ENCODE data around the gene DNM2. TPM values are rescaled to one million over a fixed set of nuclear protein-coding genes. Genes with fewer than 3 reads are reported as not detected.

DNM2 gene
- total RNA-seq, 3 donors from 2014 or later, result 318 to 602 (median 562) TPM

- TF ChIP-seq, protein P1, sequence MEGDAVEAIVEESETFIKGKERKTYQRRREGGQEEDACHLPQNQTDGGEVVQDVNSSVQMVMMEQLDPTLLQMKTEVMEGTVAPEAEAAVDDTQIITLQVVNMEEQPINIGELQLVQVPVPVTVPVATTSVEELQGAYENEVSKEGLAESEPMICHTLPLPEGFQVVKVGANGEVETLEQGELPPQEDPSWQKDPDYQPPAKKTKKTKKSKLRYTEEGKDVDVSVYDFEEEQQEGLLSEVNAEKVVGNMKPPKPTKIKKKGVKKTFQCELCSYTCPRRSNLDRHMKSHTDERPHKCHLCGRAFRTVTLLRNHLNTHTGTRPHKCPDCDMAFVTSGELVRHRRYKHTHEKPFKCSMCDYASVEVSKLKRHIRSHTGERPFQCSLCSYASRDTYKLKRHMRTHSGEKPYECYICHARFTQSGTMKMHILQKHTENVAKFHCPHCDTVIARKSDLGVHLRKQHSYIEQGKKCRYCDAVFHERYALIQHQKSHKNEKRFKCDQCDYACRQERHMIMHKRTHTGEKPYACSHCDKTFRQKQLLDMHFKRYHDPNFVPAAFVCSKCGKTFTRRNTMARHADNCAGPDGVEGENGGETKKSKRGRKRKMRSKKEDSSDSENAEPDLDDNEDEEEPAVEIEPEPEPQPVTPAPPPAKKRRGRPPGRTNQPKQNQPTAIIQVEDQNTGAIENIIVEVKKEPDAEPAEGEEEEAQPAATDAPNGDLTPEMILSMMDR (IDR thresholded peaks at IDR 0.05), result no peak
- Histone ChIP-seq H3K9me3 (no peaks in the 10 kb centered on the region), H3K4me1 (ENCODE audit: low read depth) (peaks cover 63% of the 10 kb centered on the region), H3K36me3 (ENCODE audit: low read depth) (no peaks in the 10 kb centered on the region), H3K4me3 (no peak overlapping the region)
- ATAC-seq (peak; percentile 51), DNase-seq (peak; percentile 81 to 89 (median 87))
- intact Hi-C loops (cut with DNase I, micrococcal nuclease), result no loop called here
Observed at GRCh38 chr19:10749435-10750384, 31.8 kb downstream of the DNM2 start.

DNA sequence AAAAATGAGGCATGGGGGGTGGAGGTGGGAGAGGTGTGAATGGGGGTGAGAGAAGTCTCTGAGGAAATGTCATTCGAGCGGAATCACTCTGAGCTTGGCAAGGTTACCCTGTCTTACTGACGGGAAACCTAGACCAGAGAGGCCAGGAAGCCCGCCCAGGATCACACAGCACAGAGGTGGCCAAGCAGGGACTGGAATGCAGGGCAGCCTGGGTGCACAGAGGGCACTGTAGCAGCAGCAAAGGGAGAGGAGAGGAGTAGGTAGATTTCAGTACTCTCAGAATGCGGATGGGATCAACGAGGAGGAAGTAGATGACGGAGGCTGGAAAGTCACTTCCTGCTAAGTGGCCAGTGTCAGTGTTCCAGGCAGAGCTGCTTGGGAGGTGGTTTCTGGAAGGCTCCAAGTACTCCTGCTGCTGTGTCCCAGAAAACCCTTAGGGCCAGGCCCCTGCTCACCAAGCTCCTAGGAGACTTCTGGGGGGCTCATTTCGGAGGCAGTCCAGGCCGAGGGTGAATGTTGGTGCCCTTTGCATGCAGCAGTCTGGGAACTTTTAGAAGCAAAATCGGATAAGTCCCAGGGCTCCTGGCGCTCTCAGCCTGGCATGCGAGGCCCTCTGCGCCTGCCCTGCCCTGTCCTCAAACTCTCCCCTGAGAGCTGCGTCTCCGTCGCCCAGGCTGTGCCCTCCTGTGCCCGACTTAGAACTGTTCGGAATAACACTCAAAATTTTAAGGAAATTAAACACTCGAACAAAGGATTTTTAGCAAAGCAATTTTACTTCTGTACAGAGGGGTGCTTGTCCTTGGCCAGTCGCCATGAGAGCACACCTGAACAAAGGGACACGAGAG, 33.5 kb downstream of the DNM2 start:
- Histone ChIP-seq H3K9me3 (no peaks in the 10 kb centered on the region), H3K4me1 (ENCODE audit: low read depth) (peaks cover 55% of the 10 kb centered on the region), H3K36me3 (ENCODE audit: low read depth) (no peaks in the 10 kb centered on the region), H3K4me3 (no peak overlapping the region)
- TF ChIP-seq, protein P1 (IDR thresholded peaks at IDR 0.05), result no peak
- intact Hi-C loops (cut with DNase I, micrococcal nuclease), result no loop called here
- ATAC-seq, result peak; percentile 49
- peak; percentile 68 to 76 (median 70) for DNase-seq

- ATAC-seq, result no peak
- no peak overlapping the region for H3K4me3 ChIP-seq
- TF ChIP-seq, protein P1 (IDR thresholded peaks at IDR 0.05), result no peak
- no peaks in the 10 kb centered on the region for H3K36me3 ChIP-seq (ENCODE audit: low read depth)
- intact Hi-C loops (cut with DNase I, micrococcal nuclease), result no loop called here
- no peaks in the 10 kb centered on the region for H3K9me3 ChIP-seq
- peaks cover 53% of the 10 kb centered on the region for H3K4me1 ChIP-seq (ENCODE audit: low read depth)
- DNase-seq, result no peak
Observed at GRCh38 chr19:10752237-10752912, 34.5 kb downstream of the DNM2 start.

- H3K4me1 ChIP-seq (ENCODE audit: low read depth), result peaks cover 45% of the 10 kb centered on the region
- TF ChIP-seq, protein P1 (IDR thresholded peaks at IDR 0.05), result no peak
- ATAC-seq (no peak), DNase-seq (no peak)
- no peaks in the 10 kb centered on the region for H3K9me3 ChIP-seq
- H3K36me3 ChIP-seq (ENCODE audit: low read depth), result no peaks in the 10 kb centered on the region
- intact Hi-C loops (cut with DNase I, micrococcal nuclease), result no loop called here
- H3K4me3 ChIP-seq, result no peak overlapping the region
Observed at GRCh38 chr19:10752913-10753704, 35.2 kb downstream of the DNM2 start.

GRCh38 chr19:10756371-10756770, 38.5 kb downstream of the DNM2 start:
- no peaks in the 10 kb centered on the region for H3K9me3 ChIP-seq
- intact Hi-C loops (cut with DNase I, micrococcal nuclease), result no loop called here
- H3K4me1 ChIP-seq (ENCODE audit: low read depth), result peaks cover 35% of the 10 kb centered on the region
- H3K36me3 ChIP-seq (ENCODE audit: low read depth), result no peaks in the 10 kb centered on the region
- no peak for DNase-seq
- TF ChIP-seq, protein P1 (IDR thresholded peaks at IDR 0.05), result no peak
- no peak for ATAC-seq
- H3K4me3 ChIP-seq, result no peak overlapping the region

Data from mucosa of descending colon (tissue), 3 donors.